Measurements from ENCODE around the gene CPS1. TPM values are rescaled to one million over a fixed set of nuclear protein-coding genes. Genes with fewer than 3 reads are reported as not detected.

CPS1 gene
- total RNA-seq: 3.9 and 18.0 TPM in 2 replicates

DNA sequence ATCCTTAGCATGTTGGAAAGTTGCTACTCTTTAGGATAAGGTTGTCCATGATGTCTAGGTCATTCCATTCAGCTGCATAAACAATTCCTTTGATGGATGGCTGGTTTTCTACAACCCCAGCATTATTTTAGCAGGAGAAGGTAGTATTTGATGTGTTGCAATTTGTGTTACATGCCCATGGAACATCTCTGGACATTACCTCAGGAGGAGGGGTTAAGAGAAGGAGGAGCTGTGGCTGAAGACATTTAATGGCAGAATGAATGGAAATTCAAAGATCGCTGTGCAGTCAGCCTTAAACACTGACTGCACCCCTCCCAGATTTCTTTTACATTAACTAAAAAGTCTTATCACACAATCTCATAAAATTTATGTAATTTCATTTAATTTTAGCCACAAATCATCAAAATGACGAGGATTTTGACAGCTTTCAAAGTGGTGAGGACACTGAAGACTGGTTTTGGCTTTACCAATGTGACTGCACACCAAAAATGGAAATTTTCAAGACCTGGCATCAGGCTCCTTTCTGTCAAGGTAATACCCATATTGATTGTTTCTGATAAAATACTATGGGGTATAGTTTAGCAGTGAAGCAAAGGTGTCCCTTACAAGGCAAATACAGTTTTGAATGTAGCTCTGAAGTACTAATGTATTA is at the start of gene CPS1:
TSS of gene CPS1 (plus strand) at position 271 of the 652 bp plus-strand sequence. CDS start at position 406, 135 bp downstream.
- DNase-seq (ENCODE audit: low read depth, low spot score): no peak

GRCh38 chr2:210515911-210516310 is 40.5 kb upstream of the CPS1 start:
- no peak for DNase-seq (ENCODE audit: low read depth, low spot score)

DNA sequence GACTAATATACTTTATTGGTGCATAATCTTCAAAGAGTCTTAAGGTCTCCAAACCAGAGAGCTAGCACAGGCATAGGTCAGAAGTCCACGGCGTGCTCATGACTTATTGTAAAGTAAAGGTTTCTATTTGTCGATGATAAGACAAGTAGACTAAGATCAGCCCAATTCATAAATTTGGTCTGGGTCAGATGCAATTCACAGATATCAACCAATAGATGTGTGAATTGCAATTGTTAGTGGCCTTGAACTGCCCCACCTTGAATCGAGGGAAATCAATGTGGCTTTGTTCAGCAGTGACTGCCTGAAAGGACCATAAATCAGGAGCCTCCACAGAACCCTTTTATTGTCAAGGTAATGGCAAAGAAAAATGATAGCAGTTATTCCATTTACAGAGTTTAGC is 39.1 kb upstream of the CPS1 start:
- DNase-seq (ENCODE audit: low read depth, low spot score): no peak

DNA sequence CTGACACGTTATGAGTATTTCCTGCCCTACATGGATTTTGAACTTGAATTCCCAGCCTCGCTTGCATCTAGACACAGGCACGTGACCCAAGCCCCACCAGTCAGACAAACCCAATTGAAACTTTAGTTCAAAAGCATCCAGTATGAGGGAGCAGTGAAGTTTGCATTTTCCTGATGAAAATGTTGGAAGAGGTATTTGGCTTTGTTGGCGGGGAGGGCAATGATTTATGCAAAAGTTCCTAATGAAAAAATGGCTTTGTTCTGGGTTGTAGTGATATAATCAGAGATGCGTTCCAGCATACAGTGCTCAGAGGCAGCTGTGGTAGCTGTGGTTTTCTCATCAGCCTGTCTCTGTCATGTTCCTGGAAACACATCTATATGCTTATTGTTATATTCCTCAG is 36.8 kb upstream of the CPS1 start:
- no peak for DNase-seq (ENCODE audit: low read depth, low spot score)

GRCh38 chr2:210522399-210522798 is 34.0 kb upstream of the CPS1 start:
- DNase-seq (ENCODE audit: low read depth, low spot score): no peak

DNA sequence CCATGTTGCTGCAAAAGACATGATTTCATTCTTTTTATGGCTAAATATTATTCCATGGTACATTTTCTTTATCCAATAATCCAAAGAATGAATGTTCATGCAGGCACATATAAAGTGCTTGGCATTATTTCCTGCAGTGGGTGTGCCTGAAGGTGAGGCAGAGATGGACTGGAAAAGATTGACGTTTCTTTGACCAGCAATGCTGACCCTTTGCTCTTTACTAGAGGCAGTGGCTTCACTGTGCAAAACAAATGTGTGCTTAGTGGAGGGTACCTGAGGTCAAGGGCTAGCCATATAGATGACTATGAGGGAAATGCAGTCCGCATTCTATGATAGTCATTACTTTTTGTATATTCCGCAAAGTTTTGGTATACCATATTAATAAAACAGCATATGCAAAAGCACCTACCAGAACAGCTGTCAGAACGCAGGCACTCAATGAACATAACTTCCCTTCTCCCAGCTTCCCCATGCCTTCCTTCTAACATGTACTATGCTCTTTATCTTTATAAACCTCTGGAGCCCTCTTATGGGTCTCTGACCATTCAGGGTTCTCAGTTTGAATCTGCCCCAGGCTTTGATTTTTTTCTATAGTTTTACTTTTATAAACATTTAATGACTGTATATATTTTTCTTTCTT is 32.6 kb upstream of the CPS1 start:
- DNase-seq (ENCODE audit: low read depth, low spot score): no peak

DNA sequence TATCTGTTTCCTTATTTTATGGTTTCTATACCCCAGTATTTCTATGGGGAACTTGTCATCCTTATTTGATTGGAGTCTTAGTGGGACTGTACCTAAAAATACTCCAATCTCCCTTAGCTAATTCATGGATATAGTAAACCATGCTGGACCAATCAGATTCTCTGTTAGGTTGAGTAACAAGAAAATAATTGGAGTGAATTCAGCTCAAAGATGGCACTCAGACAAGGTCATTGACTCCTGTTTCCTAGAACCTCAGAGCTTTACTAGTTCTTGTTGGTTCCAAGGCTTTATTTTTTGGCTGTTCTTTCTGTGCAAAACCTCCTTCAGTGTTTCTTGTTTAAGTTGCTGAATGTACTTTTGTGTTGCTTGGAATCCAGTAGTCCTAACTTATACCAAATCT is 31.9 kb upstream of the CPS1 start:
- DNase-seq (ENCODE audit: low read depth, low spot score): no peak

- DNase-seq (ENCODE audit: low read depth, low spot score): no peak
Measured at GRCh38 chr2:210527286-210527685, 29.1 kb upstream of the CPS1 start.

- no peak for DNase-seq (ENCODE audit: low read depth, low spot score)
Measured at GRCh38 chr2:210528716-210529115, 27.7 kb upstream of the CPS1 start.

DNA sequence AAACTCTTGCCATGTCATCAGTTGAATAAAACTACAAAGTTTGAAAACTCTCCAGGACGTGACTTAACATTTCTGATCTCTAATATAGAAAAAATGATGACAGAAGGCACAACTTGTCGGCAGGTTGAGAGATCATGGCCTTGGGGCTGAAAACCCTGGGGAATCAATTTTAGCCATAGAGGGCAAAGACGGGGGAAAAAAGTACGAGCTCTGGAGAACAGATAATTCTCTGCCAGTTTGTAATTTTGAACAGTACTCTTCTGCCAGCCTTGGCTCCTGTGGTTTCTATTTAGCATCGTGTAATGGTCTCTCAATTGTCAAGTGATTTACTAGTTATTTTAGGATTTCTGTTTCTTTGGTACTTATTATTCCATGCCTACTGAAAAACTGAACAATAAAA is 25.3 kb upstream of the CPS1 start:
- DNase-seq (ENCODE audit: low read depth, low spot score): no peak

GRCh38 chr2:210531482-210531881 is 24.9 kb upstream of the CPS1 start:
- no peak for DNase-seq (ENCODE audit: low read depth, low spot score)

GRCh38 chr2:210533389-210533788 is 23.0 kb upstream of the CPS1 start:
- no peak for DNase-seq (ENCODE audit: low read depth, low spot score)

DNA sequence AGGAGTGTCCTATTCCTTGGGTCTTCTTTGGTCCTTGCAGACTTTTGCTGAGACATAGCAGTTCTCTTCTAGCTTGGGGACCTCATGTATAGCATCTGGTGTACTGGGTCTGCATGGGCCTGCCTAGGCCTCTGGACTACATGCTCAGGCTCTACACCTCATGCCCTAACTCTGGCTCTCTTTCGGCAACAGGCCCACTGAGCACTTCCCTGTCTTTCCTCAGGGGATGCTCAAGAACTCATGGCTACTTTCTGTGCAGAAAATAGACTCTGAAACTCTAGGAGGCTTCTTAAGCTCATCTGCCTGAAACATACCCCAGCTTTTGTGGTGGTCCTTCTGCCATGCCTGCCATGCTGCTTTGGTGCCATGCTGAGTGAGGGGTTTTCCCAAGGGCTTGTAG is 21.5 kb upstream of the CPS1 start:
- no peak for DNase-seq (ENCODE audit: low read depth, low spot score)

DNA sequence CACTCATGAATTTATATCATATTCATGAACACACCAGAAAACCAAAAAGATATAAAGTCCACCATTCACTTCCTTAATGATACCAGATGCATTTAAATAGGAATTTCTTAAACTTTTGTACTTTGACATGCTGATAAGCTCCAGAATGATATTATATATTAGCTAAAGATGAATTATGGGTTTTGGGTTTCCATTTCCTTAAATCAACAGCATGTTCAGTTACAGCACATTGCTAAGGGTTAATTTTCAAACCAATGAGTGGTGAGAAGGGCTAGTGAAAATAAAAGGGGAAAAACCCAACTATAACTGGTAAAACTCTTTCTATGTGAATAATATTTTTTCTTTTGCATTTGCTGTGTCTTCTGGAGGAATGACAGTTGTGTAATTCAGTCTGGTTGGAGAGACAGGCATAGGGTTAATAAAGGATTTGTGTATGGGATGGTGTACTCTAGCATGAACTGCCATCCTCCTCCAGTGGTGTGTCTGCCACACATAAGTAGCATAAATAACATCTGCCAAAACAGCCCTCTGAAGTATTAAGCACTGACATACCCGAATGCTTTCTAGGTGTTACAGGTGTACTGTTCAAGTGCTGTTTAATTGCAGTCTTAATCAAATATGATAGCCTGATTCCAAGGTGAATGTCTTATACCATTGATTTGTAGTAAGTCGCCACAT is 19.3 kb upstream of the CPS1 start:
- no peak for DNase-seq (ENCODE audit: low read depth, low spot score)

DNA sequence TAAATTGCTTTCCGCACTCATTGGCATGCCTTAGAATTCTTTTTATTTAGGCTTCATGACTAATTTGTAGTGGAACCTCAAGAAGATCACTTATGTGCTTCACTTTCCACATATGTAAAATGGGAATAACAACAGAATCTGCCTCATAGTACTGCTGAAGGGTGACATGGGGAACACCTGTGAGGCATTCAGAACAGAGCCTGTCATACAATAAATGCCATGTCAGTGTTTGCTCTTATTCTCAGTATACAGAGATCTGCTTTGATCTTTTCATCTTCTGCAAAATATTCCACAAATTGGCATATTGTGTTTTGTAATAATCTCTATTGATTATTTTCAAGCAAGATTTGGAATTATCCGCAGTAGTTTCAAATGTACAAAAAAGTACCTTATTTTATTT is 17.4 kb upstream of the CPS1 start:
- DNase-seq (ENCODE audit: low read depth, low spot score): no peak

- DNase-seq (ENCODE audit: low read depth, low spot score): no peak
Measured at GRCh38 chr2:210539578-210540416, 16.6 kb upstream of the CPS1 start.

DNA sequence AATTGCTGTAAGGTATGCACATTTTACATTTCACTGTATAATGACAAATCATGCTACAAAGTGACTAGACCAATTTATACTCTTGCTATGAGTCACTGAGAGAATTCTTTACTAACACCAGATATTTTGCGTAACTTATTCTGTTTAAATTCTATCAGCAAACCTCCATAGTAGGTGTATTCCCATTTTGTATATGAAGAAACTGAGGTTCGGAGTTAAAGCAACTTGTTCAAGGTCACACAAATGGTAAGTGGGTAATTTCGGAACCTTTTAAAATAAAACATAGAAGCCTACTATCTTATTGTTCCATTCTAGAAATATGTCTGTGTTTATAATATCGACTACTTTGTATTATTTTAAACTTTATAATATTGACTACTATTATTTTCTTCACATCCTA is 15.9 kb upstream of the CPS1 start:
- no peak for DNase-seq (ENCODE audit: low read depth, low spot score)

GRCh38 chr2:210540900-210541289 is 15.5 kb upstream of the CPS1 start:
- DNase-seq (ENCODE audit: low read depth, low spot score): no peak

GRCh38 chr2:210541290-210541902 is 15.0 kb upstream of the CPS1 start:
- DNase-seq (ENCODE audit: low read depth, low spot score): no peak

- no peak for DNase-seq (ENCODE audit: low read depth, low spot score)
Measured at GRCh38 chr2:210544007-210544590, 12.3 kb upstream of the CPS1 start.

- no peak for DNase-seq (ENCODE audit: low read depth, low spot score)
Measured at GRCh38 chr2:210544831-210545230, 11.6 kb upstream of the CPS1 start.

Measured in pulmonary artery endothelial cell (primary cell).